Lung (tissue), 12 donors: Measurements from ENCODE around the gene SLC38A6. TPM values are rescaled to one million over a fixed set of nuclear protein-coding genes. Genes with fewer than 3 reads are reported as not detected.

ENCODE experiments used
- ATAC-seq: fragments of 200-7000 bp; cut with Tn5 transposase; one replicate; pipeline ENCODE4 v1.9.1; 2020; ENCODE audit warnings: moderate number of reproducible peaks; ENCODE audit not compliant: insufficient read depth, low FRiP score
- DNase-seq, 3 donors: peaks; one replicate each; pipeline ENCODE4 v3.0.0-alpha.2; 2013 to 2017
- H3K27ac ChIP-seq, 2 donors: one replicate each; pipeline ENCODE4 v1.5.1; 2013; ENCODE audit warnings: mild to moderate bottlenecking in 2 of 2, moderate library complexity in 2 of 2, control low read depth in 1 of 2, inconsistent platforms in 1 of 2, low read depth in 1 of 2, low read length in 1 of 2
- H3K27me3 ChIP-seq, 3 donors: one replicate each; pipeline ENCODE4 v1.5.1; 2013; ENCODE audit warnings: low read length in 2 of 3; ENCODE audit not compliant: control insufficient read depth in 3 of 3, insufficient read depth in 3 of 3
- H3K36me3 ChIP-seq, 4 donors: one replicate each; pipeline ENCODE4 v1.5.1; 2013; ENCODE audit warnings: low read length in 4 of 4, mild to moderate bottlenecking in 1 of 4, moderate library complexity in 1 of 4; ENCODE audit not compliant: control insufficient read depth in 4 of 4, insufficient read depth in 4 of 4
- H3K4me1 ChIP-seq, 5 donors: one replicate each; pipeline ENCODE4 v1.5.1; 2013; ENCODE audit warnings: low read length in 5 of 5, mild to moderate bottlenecking in 2 of 5, moderate library complexity in 1 of 5; ENCODE audit not compliant: control insufficient read depth in 5 of 5, insufficient read depth in 5 of 5
- H3K4me3 ChIP-seq: one replicate; pipeline ENCODE4 v1.5.1; 2013; ENCODE audit warnings: mild to moderate bottlenecking, control low read depth, moderate library complexity
- H3K9ac ChIP-seq, 2 donors: one replicate each; pipeline ENCODE4 v1.5.1; 2013; ENCODE audit warnings: low read length in 2 of 2, control low read depth in 1 of 2; ENCODE audit not compliant: insufficient read depth in 1 of 2
- H3K9me3 ChIP-seq, 4 donors: one replicate each; pipeline ENCODE4 v1.5.1; 2013; ENCODE audit warnings: low read length in 3 of 4, mild to moderate bottlenecking in 1 of 4, moderate library complexity in 1 of 4; ENCODE audit not compliant: control insufficient read depth in 4 of 4, insufficient read depth in 3 of 4
- CTCF ChIP-seq: IDR thresholded peaks from 2 replicates; pipeline ENCODE4 v1.5.1; 2012; ENCODE audit warnings: mild to moderate bottlenecking; ENCODE audit errors: control extremely low read depth, extremely low read depth
- WGBS, 2 donors: extraction: QIAGEN DNeasy Blood & Tissue Kit; methylation state at CpG; one replicate each; pipeline ENCODE4 v1.1.7; 2013; 5-methylcytosine and 5-hydroxymethylcytosine counted together
- polyA plus RNA-seq, 2 donors: library from polyadenylated mRNA; stranded (reverse); fragments of 200-250 nt; gene quantifications; one replicate each; pipeline ENCODE4 v1.2.1, GENCODE V29; 2013
- total RNA-seq, 2 donors: library from RNA; depleted of rRNA in 1 of 2; stranded (reverse); fragments of >200 nt in 1 of 2; gene quantifications; one replicate each; pipeline ENCODE4 v1.2.1, GENCODE V29; 2014 to 2021
- donor health status: control.
- donor health status: control.
- donor health status: Bipolar disorder and iron deficiency.
- donor health status: healthy.
- donor health status: DM: yes; HTN: yes; CAD: no.

The SLC38A6 gene
- total and polyA plus RNA-seq, 4 donors, result 10.0 to 62.4 (median 25.0) TPM

- peaks cover 0 to 20% (median 3%) of the 10 kb centered on the region in 5 donors for H3K4me1 ChIP-seq
- DNase-seq (no peak), ATAC-seq (no peak)
- no peak overlapping the region for H3K27ac ChIP-seq
- H3K27me3 ChIP-seq, result no peaks in the 10 kb centered on the region
- no peaks in the 10 kb centered on the region for H3K36me3 ChIP-seq
- no peak for TF ChIP-seq CTCF
- no peak overlapping the region for H3K4me3 ChIP-seq
- WGBS, 2 donors, result 96 to 100% methylated on average over 1 of the region's 1 CpG
- H3K9ac ChIP-seq, result no peak overlapping the region
- no peaks in the 10 kb centered on the region for H3K9me3 ChIP-seq
Measured at GRCh38 chr14:60943637-60944032, 37.4 kb upstream of the SLC38A6 start.

GRCh38 chr14:60944204-60944603 lies 36.8 kb upstream of the SLC38A6 start:
- Histone ChIP-seq H3K9me3 (no peaks in the 10 kb centered on the region), H3K4me3 (no peak overlapping the region), H3K27ac (no peak overlapping the region), H3K9ac (no peak overlapping the region), H3K4me1 (peaks cover 0 to 20% (median 3%) of the 10 kb centered on the region in 5 donors), H3K27me3 (no peaks in the 10 kb centered on the region), H3K36me3 (no peaks in the 10 kb centered on the region)
- peak in 2 of 3 donors; percentile 11 to 16 for DNase-seq
- WGBS, 2 donors, result 65 to 75% methylated on average over 4 of the region's 4 CpGs
- TF ChIP-seq CTCF, result no peak
- ATAC-seq, result no peak

DNA sequence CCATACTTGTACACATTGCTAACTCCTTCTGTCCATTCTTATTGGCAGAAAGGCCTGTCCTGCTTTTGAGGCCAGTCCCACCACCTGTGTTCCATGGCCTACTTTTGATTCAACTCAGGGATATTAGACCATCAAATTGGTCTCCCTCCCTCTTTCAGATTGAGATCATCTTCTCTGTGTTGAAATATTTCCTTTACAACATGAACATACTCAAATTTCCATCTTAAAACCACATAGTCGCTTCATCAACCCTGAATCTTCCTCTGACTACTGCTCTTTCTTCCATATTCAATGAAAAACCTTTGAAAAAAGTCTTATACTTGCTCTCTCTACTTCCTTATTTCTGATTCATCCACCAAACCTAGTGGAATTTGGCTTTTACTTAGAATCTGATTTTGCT lies 35.1 kb upstream of the SLC38A6 start:
- Histone ChIP-seq H3K27ac (no peak overlapping the region), H3K36me3 (no peaks in the 10 kb centered on the region), H3K27me3 (no peaks in the 10 kb centered on the region), H3K9me3 (no peaks in the 10 kb centered on the region), H3K9ac (no peak overlapping the region), H3K4me3 (no peak overlapping the region), H3K4me1 (peaks cover 0 to 20% (median 3%) of the 10 kb centered on the region in 5 donors)
- no peak for DNase-seq
- 44 to 73% methylated on average over 1 of the region's 1 CpG for WGBS, 2 donors
- TF ChIP-seq CTCF, result no peak
- no peak for ATAC-seq

DNA sequence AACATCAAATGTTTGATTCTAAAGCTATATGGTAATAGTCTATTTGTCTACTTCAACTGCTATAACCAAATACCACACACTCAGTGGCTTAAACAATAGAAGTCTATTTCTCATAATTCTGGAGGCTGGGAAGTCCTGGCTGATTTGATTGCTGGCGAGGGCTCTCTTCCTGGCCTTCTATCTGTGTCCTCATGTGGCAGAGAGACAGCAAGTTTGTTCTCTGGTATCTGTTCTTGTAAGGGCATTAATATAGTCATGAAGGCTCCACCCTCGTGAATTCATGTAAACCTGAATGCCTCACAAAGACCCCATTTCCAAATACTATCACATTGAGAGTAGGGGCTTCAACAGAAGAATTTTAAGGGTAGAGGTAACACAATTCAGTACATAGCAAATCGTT lies 34.3 kb upstream of the SLC38A6 start:
- TF ChIP-seq CTCF, result no peak

More for the DNA sequence above, 34.3 kb upstream of the SLC38A6 start:
- Histone ChIP-seq H3K9ac (no peak overlapping the region), H3K27me3 (no peaks in the 10 kb centered on the region), H3K4me1 (peaks cover 0 to 20% (median 4%) of the 10 kb centered on the region in 5 donors), H3K9me3 (no peaks in the 10 kb centered on the region), H3K4me3 (no peak overlapping the region), H3K36me3 (no peaks in the 10 kb centered on the region), H3K27ac (no peak overlapping the region)
- DNase-seq (no peak), ATAC-seq (no peak)
- 88 to 94% methylated on average over 3 of the region's 3 CpGs for WGBS, 2 donors
